PFSK-1 (cell line): ENCODE results near the gene PARP1.

Experiments used
- FOXP2 ChIP-seq: optimal IDR thresholded peaks from 2 replicates; pipeline ENCODE3; 2011; ENCODE audit warnings: borderline replicate concordance, control low read depth, inconsistent platforms; ENCODE audit not compliant: insufficient read depth; ENCODE audit errors: extremely low read length, extremely low read depth
- POLR2AphosphoS5 ChIP-seq: IDR thresholded peaks from 2 replicates; pipeline ENCODE4 v1.6.1; 2012; ENCODE audit warnings: low read depth, mild to moderate bottlenecking, control low read depth, low read length, moderate library complexity
- REST ChIP-seq, 2 experiments: IDR thresholded peaks; 2 replicates each; pipeline versions ENCODE4 v1.6.1 to v1.8.0; 2011 to 2012; ENCODE audit warnings: low read depth in 2 of 2, low read length in 2 of 2, control low read depth in 1 of 2, inconsistent platforms in 1 of 2, mild to moderate bottlenecking in 1 of 2, moderate library complexity in 1 of 2; ENCODE audit not compliant: insufficient read depth in 1 of 2
- SIN3A ChIP-seq: IDR thresholded peaks from 2 replicates; pipeline ENCODE4 v1.6.1; 2012; ENCODE audit warnings: mild to moderate bottlenecking, low read length, moderate library complexity, borderline replicate concordance; ENCODE audit not compliant: insufficient read depth
- TAF1 ChIP-seq: IDR thresholded peaks from 2 replicates; pipeline ENCODE4 v1.6.1; 2012; ENCODE audit warnings: low read length, control low read depth, borderline replicate concordance; ENCODE audit not compliant: insufficient read depth

GRCh38 chr1:226432586-226433340 lies 24.9 kb upstream of the PARP1 start:
- TF ChIP-seq TAF1: no peak
- TF ChIP-seq POLR2AphosphoS5: no peak
- no peak for TF ChIP-seq REST (IDR thresholded peaks at IDR 0.05; ENCODE audit: insufficient read depth in 1 of 2, low read depth in 2 of 2, low read length in 2 of 2)
- no peak for TF ChIP-seq FOXP2
- no peak for TF ChIP-seq SIN3A
